HepG2 (cell line): ENCODE data around the gene RAC3. TPM values are rescaled to one million over a fixed set of nuclear protein-coding genes. Genes with fewer than 3 reads are reported as not detected.
A peak's percentile ranks its signal among the peaks of the same experiment; 100 is the strongest.

Source experiments
- ATAC-seq: fragments of 200-7000 bp; cut with Tn5 transposase; 3 replicates; pipeline ENCODE4 v1.9.1; 2020; ENCODE audit warnings: mild to moderate bottlenecking, moderate library complexity
- BruUV-seq: library from RNA; stranded (reverse); fragments of 400-500 nt; replicated peaks from 2 replicates; lab custom pipeline; 2021; lab: Mats Ljungman, UMichigan
- CTCF ChIA-PET: fragments of 300-600 bp; formaldehyde crosslinking; extraction: SDS; loops from one replicate; lab custom pipeline; 2021; ENCODE audit warnings: low total read pairs, inconsistent platforms, low intra/inter-chr PET ratio; lab: Yijun Ruan, JAX
- POLR2A ChIA-PET: fragments of 350-600 bp; sonication (Branson Sonifier 250); formaldehyde crosslinking; loops from one replicate; lab custom pipeline; 2020; ENCODE audit warnings: antibody characterized with exemption, inconsistent platforms; lab: Yijun Ruan, JAX
- DNase-seq: peaks from one replicate; pipeline ENCODE4 v3.0.0-alpha.2; 2015; ENCODE audit warnings: low spot score
- FAIRE-seq: peaks from 3 replicates; lab custom pipeline; 2011; peaks lifted over from hg19 to GRCh38; lab: Jason Lieb, UNC
- H2AFZ ChIP-seq: one replicate; pipeline ENCODE4 v1.6.1; 2011; ENCODE audit warnings: low read length, inconsistent platforms
- H3K27ac ChIP-seq: fragments of 300-600 bp; 3 replicates; pipeline ENCODE4 v1.8.0; 2011; ENCODE audit warnings: mixed run types, mild to moderate bottlenecking, mixed read lengths, low read length, inconsistent platforms; ENCODE audit not compliant: insufficient read depth; ENCODE audit errors: extremely low read length
- H3K27me3 ChIP-seq, 2 experiments: fragments of 200-600 bp in 1 of 2; 2 replicates in 1 of 2; 3 replicates in 1 of 2; pipeline versions ENCODE4 v1.6.0 to v1.8.0; 2011; ENCODE audit warnings: low read length in 2 of 2, mild to moderate bottlenecking in 2 of 2, moderate library complexity in 2 of 2, inconsistent platforms in 1 of 2; ENCODE audit not compliant: insufficient read depth in 2 of 2, control insufficient read depth in 1 of 2
- H3K36me3 ChIP-seq, 2 experiments: fragments of 200-600 bp in 1 of 2; replicated peaks in 1 of 2; 2 replicates in 1 of 2; 3 replicates in 1 of 2; pipeline versions ENCODE4 v1.5.1 to v1.8.0; 2011; ENCODE audit warnings: low read length in 2 of 2, inconsistent platforms in 1 of 2; ENCODE audit not compliant: insufficient read depth in 2 of 2, control insufficient read depth in 1 of 2
- H3K4me1 ChIP-seq: 2 replicates; pipeline ENCODE4 v1.5.1; 2012; ENCODE audit warnings: low read length, inconsistent platforms; ENCODE audit not compliant: insufficient read depth
- H3K4me2 ChIP-seq: 2 replicates; pipeline ENCODE4 v1.6.0; 2011; ENCODE audit warnings: low read depth, low read length, inconsistent platforms
- H3K4me3 ChIP-seq, 3 experiments: fragments of 200-600 bp in 1 of 3; sonication (generic), shearing (Covaris generic) in 1 of 3; replicated peaks in 1 of 3; 2 replicates each; pipeline ENCODE4 v1.5.1; 2011 to 2016; ENCODE audit warnings: low read length in 3 of 3, inconsistent platforms in 2 of 3, low read depth in 2 of 3, mild to moderate bottlenecking in 2 of 3, control low read depth in 1 of 3, mixed read lengths in 1 of 3; ENCODE audit not compliant: insufficient read depth in 1 of 3
- H3K79me2 ChIP-seq: one replicate; pipeline ENCODE4 v1.6.1; 2011; ENCODE audit warnings: low read length, inconsistent platforms; ENCODE audit not compliant: insufficient read depth
- H3K9ac ChIP-seq: 2 replicates; pipeline ENCODE4 v1.6.0; 2011; ENCODE audit warnings: mild to moderate bottlenecking, low read depth, low read length, inconsistent platforms; ENCODE audit not compliant: insufficient read depth
- H3K9me3 ChIP-seq: 2 replicates; pipeline ENCODE4 v1.5.1; 2012; ENCODE audit warnings: mild to moderate bottlenecking, low read length
- H4K20me1 ChIP-seq: 2 replicates; pipeline ENCODE4 v1.6.0; 2011; ENCODE audit warnings: inconsistent platforms, mild to moderate bottlenecking, low read length, moderate library complexity; ENCODE audit not compliant: insufficient read depth
- AGO1 ChIP-seq: fragments of 200-400 bp; formaldehyde crosslinking; IDR thresholded peaks from 2 replicates; pipeline ENCODE4 v1.6.1; 2017; ENCODE audit warnings: mild to moderate bottlenecking, low read depth, low read length, moderate library complexity; ENCODE audit not compliant: poor library complexity, severe bottlenecking
- GABPB1 ChIP-seq: IDR thresholded peaks from 2 replicates; pipeline ENCODE4 v1.6.1; 2016; ENCODE audit warnings: mild to moderate bottlenecking, missing genetic modification reagents, moderate library complexity, missing compliant biosample characterization
- HNF4A ChIP-seq: sonication (generic); formaldehyde crosslinking; IDR thresholded peaks from 2 replicates; pipeline ENCODE4 v1.4.0; 2020; ENCODE audit warnings: missing genetic modification reagents
- RNF2 ChIP-seq: fragments of 450-650 bp; conservative IDR thresholded peaks from 2 replicates; pipeline ENCODE4 v1.6.1; 2016; ENCODE audit warnings: low read depth
- ZFX ChIP-seq: sonication (generic); formaldehyde crosslinking; IDR thresholded peaks from 2 replicates; pipeline ENCODE4 v1.4.0; 2020; ENCODE audit warnings: mild to moderate bottlenecking, low read depth, missing genetic modification reagents, moderate library complexity
- ZNF34 ChIP-seq: sonication (generic); formaldehyde crosslinking; IDR thresholded peaks from 2 replicates; pipeline ENCODE4 v1.4.0; 2020; ENCODE audit warnings: mild to moderate bottlenecking, missing genetic modification reagents, borderline replicate concordance
- ZNF564 ChIP-seq: sonication (generic); formaldehyde crosslinking; IDR thresholded peaks from 2 replicates; pipeline ENCODE4 v1.8.1; 2023; ENCODE audit warnings: mild to moderate bottlenecking, missing genetic modification reagents
- ZNF605 ChIP-seq: sonication (generic); formaldehyde crosslinking; IDR thresholded peaks from 2 replicates; pipeline ENCODE4 v1.8.0; 2022; ENCODE audit warnings: mild to moderate bottlenecking, missing genetic modification reagents
- ZNF749 ChIP-seq: sonication (generic); formaldehyde crosslinking; IDR thresholded peaks from 2 replicates; pipeline ENCODE4 v1.8.0; 2022; ENCODE audit warnings: mild to moderate bottlenecking, missing genetic modification reagents, moderate library complexity, borderline replicate concordance
- ZNF883 ChIP-seq: sonication (generic); formaldehyde crosslinking; IDR thresholded peaks from 2 replicates; pipeline ENCODE4 v1.5.1; 2020; ENCODE audit warnings: mild to moderate bottlenecking, missing genetic modification reagents; ENCODE audit errors: not compliant biosample characterization
- WGBS: methylation state at CpG from one replicate; pipeline ENCODE4 v1.1.6; 2017; ENCODE audit warnings: low lambda C conversion rate; 5-methylcytosine and 5-hydroxymethylcytosine counted together
- in situ Hi-C: cut with HindIII; loops from 2 replicates; pipeline ENCODE4 v1.10.0; 2017; ENCODE audit warnings: low pct_unique_long_range_greater_than_20kb; ENCODE audit not compliant: extremely low pct_ligation_motif_present
- intact Hi-C: fragments of 100-400 bp; cut with micrococcal nuclease; formaldehyde crosslinking; loops from one replicate; pipeline ENCODE4 v1.10.0; 2022; ENCODE audit not compliant: unreplicated experiment
- polyA plus RNA-seq, 8 experiments: library from polyadenylated mRNA; depleted of rRNA in 3 of 8; stranded (reverse) in 7 of 8; unstranded in 1 of 8; fragments of >200 nt; fragmentation: Illumina TruSeq in 4 of 8; extraction: Trizol in 4 of 8; gene quantifications; 2 replicates each; pipeline versions ENCODE4 v1.2.1 to v1.2.3, GENCODE V29; 2011 to 2016; ENCODE audit warnings: low read depth in 4 of 8, missing spikeins in 1 of 8, mixed read lengths in 1 of 8; ENCODE audit not compliant: insufficient read depth in 1 of 8
- total RNA-seq, 5 experiments: library from RNA; depleted of rRNA; stranded (reverse); fragments of >200 nt; fragmentation: Illumina TruSeq; extraction: Trizol; gene quantifications; 2 replicates each; pipeline ENCODE4 v1.2.3, GENCODE V29; 2016; ENCODE audit warnings: low read depth in 1 of 5
- TF ChIP-seq, protein P1 (sequence below): IDR thresholded peaks from 2 replicates; pipeline ENCODE4 v1.6.1; 2016; ENCODE audit warnings: missing compliant biosample characterization, missing genetic modification reagents, borderline replicate concordance
- TF ChIP-seq, protein P2 (sequence below): sonication (generic); formaldehyde crosslinking; IDR thresholded peaks from 2 replicates; pipeline ENCODE4 v1.4.0; 2020; ENCODE audit warnings: mild to moderate bottlenecking, low read depth, missing genetic modification reagents
- TF ChIP-seq, protein P3 (sequence below): sonication (generic); formaldehyde crosslinking; IDR thresholded peaks from 2 replicates; pipeline ENCODE4 v1.4.0; 2020; ENCODE audit warnings: missing genetic modification reagents, borderline replicate concordance
- TF ChIP-seq, protein P4 (sequence below): sonication (generic); formaldehyde crosslinking; IDR thresholded peaks from 2 replicates; pipeline ENCODE4 v1.5.0; 2020; ENCODE audit warnings: mild to moderate bottlenecking, missing genetic modification reagents

The RAC3 gene
- total and polyA plus RNA-seq, 2 of the 13 experiments (the other 11 are each of a cell fraction or from before 2014, with no cell fraction given): 10.5 to 21.3 TPM

DNA sequence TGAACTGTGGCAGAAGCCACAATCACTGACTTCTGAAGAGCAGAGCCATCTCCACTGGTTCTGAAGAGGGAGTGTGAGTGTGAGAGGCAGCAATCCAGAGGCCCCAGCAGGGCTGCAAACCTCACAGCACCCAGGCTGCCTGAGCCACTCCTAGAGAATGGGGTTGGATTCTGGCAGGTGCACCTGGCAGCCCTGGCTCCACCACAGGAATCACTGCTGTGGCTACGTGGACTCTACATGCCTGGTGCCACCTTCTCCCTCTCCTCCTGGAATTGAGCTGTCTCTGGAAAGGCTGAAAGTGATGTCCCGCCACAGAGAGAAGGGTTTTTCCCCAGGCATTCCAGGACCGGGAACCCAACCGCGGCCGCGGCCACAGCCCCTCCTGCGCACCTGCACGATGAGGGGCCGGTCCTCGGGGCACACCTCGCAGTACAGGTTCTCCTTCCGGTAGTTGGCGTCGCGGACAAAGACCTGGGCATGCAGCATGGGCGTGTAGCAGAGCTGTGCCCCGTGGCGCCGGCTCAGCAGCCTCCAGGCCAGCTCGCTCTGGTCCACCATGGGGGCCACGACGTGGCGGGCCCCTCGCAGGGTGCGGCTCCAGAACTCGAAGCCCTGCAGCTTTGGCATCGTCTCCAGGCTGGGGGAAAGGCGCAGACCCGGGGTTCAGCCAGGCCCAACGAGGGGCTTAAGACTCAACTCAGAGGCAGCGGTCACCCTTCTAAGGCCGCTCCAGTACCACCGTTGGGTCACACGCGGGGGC is 33.1 kb downstream of the RAC3 start:
- H3K4me2 ChIP-seq: peak overlapping the region; percentile 96
- DNase-seq (peak; percentile 38), FAIRE-seq (peak; percentile 23), ATAC-seq (peak; percentile 44)
- ChIA-PET CTCF (no interaction called here), POLR2A (interaction anchor here (0.6 to 3.4 kb wide), 7 partner anchors 8 to 42 kb away, joined by 3 to 14 read pairs (median 4); partner anchors contain the start of gene DCXR)
- H3K9ac ChIP-seq: peak overlapping the region; percentile 95
- BruUV-seq: TSS peak; percentile 65
- no peaks in the 10 kb centered on the region for H4K20me1 ChIP-seq
- intact Hi-C loops (no loop called here), in situ Hi-C loops (no loop called here)
- peaks cover 20% of the 10 kb centered on the region for H3K79me2 ChIP-seq
- peaks cover 28% of the 10 kb centered on the region for H3K4me1 ChIP-seq
- no peak overlapping the region for H2AFZ ChIP-seq
- peak overlapping the region; percentile 64 for H3K27ac ChIP-seq
- no peaks in the 10 kb centered on the region for H3K27me3 ChIP-seq
- no peaks in the 10 kb centered on the region for H3K9me3 ChIP-seq
- H3K36me3 ChIP-seq: peaks cover 21 to 40% of the 10 kb centered on the region in 2 experiments
- WGBS: 4% methylated on average over 14 of the region's 36 CpGs
- peak overlapping the region; percentile 69 to 99 (median 92) for H3K4me3 ChIP-seq
- peak; percentile 79 for TF ChIP-seq ZNF605
- TF ChIP-seq ZNF564: peak; percentile 10; the same call in 1 of the 2 replicates
- TF ChIP-seq ZNF883 (CRISPR knock-in tag): no peak
- no peak for TF ChIP-seq ZNF34 (CRISPR knock-in tag)
- TF ChIP-seq, protein P1, sequence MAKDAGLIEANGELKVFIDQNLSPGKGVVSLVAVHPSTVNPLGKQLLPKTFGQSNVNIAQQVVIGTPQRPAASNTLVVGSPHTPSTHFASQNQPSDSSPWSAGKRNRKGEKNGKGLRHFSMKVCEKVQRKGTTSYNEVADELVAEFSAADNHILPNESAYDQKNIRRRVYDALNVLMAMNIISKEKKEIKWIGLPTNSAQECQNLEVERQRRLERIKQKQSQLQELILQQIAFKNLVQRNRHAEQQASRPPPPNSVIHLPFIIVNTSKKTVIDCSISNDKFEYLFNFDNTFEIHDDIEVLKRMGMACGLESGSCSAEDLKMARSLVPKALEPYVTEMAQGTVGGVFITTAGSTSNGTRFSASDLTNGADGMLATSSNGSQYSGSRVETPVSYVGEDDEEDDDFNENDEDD (CRISPR knock-in tag): peak; percentile 50; the same call in 1 of the 2 replicates
- peak; percentile 47 for TF ChIP-seq AGO1
- peak; percentile 60; the same call in 1 of the 2 replicates for TF ChIP-seq RNF2
- TF ChIP-seq, protein P2, sequence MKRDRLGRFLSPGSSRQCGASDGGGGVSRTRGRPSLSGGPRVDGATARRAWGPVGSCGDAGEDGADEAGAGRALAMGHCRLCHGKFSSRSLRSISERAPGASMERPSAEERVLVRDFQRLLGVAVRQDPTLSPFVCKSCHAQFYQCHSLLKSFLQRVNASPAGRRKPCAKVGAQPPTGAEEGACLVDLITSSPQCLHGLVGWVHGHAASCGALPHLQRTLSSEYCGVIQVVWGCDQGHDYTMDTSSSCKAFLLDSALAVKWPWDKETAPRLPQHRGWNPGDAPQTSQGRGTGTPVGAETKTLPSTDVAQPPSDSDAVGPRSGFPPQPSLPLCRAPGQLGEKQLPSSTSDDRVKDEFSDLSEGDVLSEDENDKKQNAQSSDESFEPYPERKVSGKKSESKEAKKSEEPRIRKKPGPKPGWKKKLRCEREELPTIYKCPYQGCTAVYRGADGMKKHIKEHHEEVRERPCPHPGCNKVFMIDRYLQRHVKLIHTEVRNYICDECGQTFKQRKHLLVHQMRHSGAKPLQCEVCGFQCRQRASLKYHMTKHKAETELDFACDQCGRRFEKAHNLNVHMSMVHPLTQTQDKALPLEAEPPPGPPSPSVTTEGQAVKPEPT (CRISPR knock-in tag): peak; percentile 46; the same call in 1 of the 2 replicates
- peak; percentile 41; the same call in 1 of the 2 replicates for TF ChIP-seq ZFX (CRISPR knock-in tag)
- TF ChIP-seq, protein P3, sequence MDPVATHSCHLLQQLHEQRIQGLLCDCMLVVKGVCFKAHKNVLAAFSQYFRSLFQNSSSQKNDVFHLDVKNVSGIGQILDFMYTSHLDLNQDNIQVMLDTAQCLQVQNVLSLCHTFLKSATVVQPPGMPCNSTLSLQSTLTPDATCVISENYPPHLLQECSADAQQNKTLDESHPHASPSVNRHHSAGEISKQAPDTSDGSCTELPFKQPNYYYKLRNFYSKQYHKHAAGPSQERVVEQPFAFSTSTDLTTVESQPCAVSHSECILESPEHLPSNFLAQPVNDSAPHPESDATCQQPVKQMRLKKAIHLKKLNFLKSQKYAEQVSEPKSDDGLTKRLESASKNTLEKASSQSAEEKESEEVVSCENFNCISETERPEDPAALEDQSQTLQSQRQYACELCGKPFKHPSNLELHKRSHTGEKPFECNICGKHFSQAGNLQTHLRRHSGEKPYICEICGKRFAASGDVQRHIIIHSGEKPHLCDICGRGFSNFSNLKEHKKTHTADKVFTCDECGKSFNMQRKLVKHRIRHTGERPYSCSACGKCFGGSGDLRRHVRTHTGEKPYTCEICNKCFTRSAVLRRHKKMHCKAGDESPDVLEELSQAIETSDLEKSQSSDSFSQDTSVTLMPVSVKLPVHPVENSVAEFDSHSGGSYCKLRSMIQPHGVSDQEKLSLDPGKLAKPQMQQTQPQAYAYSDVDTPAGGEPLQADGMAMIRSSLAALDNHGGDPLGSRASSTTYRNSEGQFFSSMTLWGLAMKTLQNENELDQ (CRISPR knock-in tag): no peak
- TF ChIP-seq ZNF749: no peak
- no peak for TF ChIP-seq HNF4A (CRISPR knock-in tag)
- peak; percentile 81 for TF ChIP-seq GABPB1 (CRISPR knock-in tag)
- TF ChIP-seq, protein P4, sequence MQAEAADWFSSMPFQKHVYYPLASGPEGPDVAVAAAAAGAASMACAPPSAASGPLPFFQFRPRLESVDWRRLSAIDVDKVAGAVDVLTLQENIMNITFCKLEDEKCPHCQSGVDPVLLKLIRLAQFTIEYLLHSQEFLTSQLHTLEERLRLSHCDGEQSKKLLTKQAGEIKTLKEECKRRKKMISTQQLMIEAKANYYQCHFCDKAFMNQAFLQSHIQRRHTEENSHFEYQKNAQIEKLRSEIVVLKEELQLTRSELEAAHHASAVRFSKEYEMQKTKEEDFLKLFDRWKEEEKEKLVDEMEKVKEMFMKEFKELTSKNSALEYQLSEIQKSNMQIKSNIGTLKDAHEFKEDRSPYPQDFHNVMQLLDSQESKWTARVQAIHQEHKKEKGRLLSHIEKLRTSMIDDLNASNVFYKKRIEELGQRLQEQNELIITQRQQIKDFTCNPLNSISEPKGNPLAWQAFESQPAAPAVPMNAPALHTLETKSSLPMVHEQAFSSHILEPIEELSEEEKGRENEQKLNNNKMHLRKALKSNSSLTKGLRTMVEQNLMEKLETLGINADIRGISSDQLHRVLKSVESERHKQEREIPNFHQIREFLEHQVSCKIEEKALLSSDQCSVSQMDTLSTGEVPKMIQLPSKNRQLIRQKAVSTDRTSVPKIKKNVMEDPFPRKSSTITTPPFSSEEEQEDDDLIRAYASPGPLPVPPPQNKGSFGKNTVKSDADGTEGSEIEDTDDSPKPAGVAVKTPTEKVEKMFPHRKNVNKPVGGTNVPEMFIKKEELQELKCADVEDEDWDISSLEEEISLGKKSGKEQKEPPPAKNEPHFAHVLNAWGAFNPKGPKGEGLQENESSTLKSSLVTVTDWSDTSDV: no peak; the same call in 1 of the 2 replicates
